ENCODE measurements around the gene DNASE2.
"Not testable (repeated sequence)": the region's sequence is repeated elsewhere in the genome, so short reads cannot be mapped to it uniquely, and the experiment has no call there.

DNASE2 gene

GRCh38 chr19:12893582-12893981 lies 12.3 kb upstream of the DNASE2 start:
- no peak overlapping the region for H3K4me3 ChIP-seq (ENCODE audit: low read length)
- no peak for DNase-seq (ENCODE audit: low read depth)
- no peak for TF ChIP-seq CTCF (conservative IDR thresholded peaks at IDR 0.05; ENCODE audit: low read depth, low read length)

DNA sequence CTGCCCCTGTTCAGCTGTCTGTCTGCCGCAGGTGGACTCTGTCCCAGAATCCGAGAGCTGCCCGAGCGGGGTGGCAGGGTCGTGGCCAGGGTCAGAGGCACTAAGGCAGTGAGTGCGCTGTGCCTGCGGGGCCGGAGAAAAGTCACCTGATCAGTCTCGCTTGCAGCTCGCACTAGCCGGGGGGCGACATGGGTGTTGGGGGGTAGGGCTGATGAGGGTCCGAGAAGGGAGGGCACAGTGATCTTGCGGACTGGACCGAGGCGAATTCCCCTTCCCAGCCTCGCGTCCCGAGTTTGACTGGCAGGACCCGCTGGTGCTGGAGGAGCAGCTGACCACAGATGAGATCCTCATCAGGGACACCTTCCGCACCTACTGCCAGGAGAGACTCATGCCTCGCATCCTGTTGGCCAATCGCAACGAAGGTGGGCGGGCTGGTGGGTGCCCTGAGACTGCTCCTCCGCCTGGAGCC lies 10.3 kb upstream of the DNASE2 start:
- TF ChIP-seq CTCF (conservative IDR thresholded peaks at IDR 0.05; ENCODE audit: low read depth, low read length) = no peak
- peak overlapping the region; percentile 91 for H3K4me3 ChIP-seq (ENCODE audit: low read length)
- DNase-seq (ENCODE audit: low read depth) = no peak

- TF ChIP-seq CTCF (conservative IDR thresholded peaks at IDR 0.05; ENCODE audit: low read depth, low read length) = no peak
- DNase-seq (ENCODE audit: low read depth) = peak; percentile 97
- H3K4me3 ChIP-seq (ENCODE audit: low read length) = peak within 1 kb of the TSS; percentile 91
These were observed 9.7 kb upstream of the DNASE2 start, which contains the start of gene GCDH for GRCh38 chr19:12890787-12891552. TSS of gene GCDH (plus strand) at chr19:12891160. CDS start at chr19:12891305, 145 bp downstream.

DNA sequence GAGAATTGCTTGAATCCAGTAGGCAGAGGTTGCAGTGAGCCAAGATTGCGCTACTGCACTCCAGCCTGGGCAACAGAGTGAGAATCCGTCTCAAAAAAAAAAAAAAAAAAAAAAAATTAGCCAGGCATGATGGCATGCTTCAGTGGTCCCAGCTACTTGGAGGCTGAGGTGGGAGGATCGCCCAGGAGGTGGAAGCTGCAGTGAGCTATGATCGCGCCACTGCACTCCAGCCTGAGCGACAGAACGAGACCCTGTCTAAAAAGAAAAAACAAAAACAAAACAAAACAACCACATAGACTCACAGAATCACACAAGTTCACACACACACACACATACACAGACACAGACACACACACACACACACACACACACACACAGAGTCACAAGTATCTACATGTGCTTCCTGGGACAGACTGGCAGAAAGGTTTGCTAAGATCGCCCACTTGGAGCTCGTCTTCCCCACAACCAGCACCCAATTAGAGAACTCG lies 9.1 kb upstream of the DNASE2 start:
- H3K4me3 ChIP-seq (ENCODE audit: low read length) = peak overlapping the region; percentile 31
- not testable (repeated sequence) for DNase-seq (ENCODE audit: low read depth)

- DNase-seq (ENCODE audit: low read depth) = no peak
- TF ChIP-seq CTCF (conservative IDR thresholded peaks at IDR 0.05; ENCODE audit: low read depth, low read length) = no peak
- no peak overlapping the region for H3K4me3 ChIP-seq (ENCODE audit: low read length)
These were observed 6.9 kb upstream of the DNASE2 start for GRCh38 chr19:12888006-12888603.

GRCh38 chr19:12886969-12887747 lies 5.9 kb upstream of the DNASE2 start, which contains the start of gene KLF1:
TSS of gene KLF1 (minus strand) at chr19:12887201. CDS start at chr19:12887140, 61 bp downstream.
- no peak for DNase-seq (ENCODE audit: low read depth)
- H3K4me3 ChIP-seq (ENCODE audit: low read length) = no peak within 1 kb of the TSS
- TF ChIP-seq CTCF (conservative IDR thresholded peaks at IDR 0.05; ENCODE audit: low read depth, low read length) = no peak

DNA sequence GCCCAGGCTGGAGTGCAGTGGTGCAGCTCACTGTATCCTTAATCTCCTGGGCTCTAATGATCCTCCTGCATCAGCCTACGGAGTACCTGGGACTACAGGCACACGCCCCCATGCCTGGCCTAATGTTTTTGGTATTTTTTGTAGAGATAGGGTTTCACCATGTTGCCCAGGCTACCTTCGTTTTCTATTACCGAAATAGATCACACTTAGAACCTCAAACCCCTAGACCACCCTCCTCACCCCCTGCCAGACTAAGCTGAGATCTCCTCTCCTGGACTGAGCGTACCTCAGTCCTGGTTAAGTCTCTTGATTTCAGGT lies 5.4 kb upstream of the DNASE2 start:
- H3K4me3 ChIP-seq (ENCODE audit: low read length) = no peak overlapping the region
- no peak for TF ChIP-seq CTCF (conservative IDR thresholded peaks at IDR 0.05; ENCODE audit: low read depth, low read length)
- DNase-seq (ENCODE audit: low read depth) = no peak

Data from retinal pigment epithelial cell (primary cell).